Brain pericyte (primary cell): ENCODE data around the gene ZMIZ1.
A peak's percentile ranks its signal among the peaks of the same experiment; 100 is the strongest.
"Not testable (repeated sequence)": the region's sequence is repeated elsewhere in the genome, so short reads cannot be mapped to it uniquely, and the experiment has no call there.

Source experiments
- DNase-seq: peaks from one replicate; pipeline ENCODE4 v3.0.0-alpha.2; 2012; ENCODE audit warnings: low read depth, low spot score

Gene ZMIZ1

GRCh38 chr10:79322616-79323543 is 254.1 kb downstream of the ZMIZ1 start:
- DNase-seq = peak; percentile 34

GRCh38 chr10:79323602-79324001 is 254.8 kb downstream of the ZMIZ1 start:
- no peak for DNase-seq

GRCh38 chr10:79324032-79324695 is 255.4 kb downstream of the ZMIZ1 start:
- no peak for DNase-seq

GRCh38 chr10:79326361-79327089 is 257.8 kb downstream of the ZMIZ1 start:
- no peak for DNase-seq

GRCh38 chr10:79327090-79327457 is 258.3 kb downstream of the ZMIZ1 start:
- no peak for DNase-seq

GRCh38 chr10:79328147-79328701 is 259.5 kb downstream of the ZMIZ1 start:
- DNase-seq = no peak

- no peak for DNase-seq
Observed at GRCh38 chr10:79328737-79329504, 260.2 kb downstream of the ZMIZ1 start.

GRCh38 chr10:79329529-79329928 is 260.8 kb downstream of the ZMIZ1 start:
- no peak for DNase-seq

GRCh38 chr10:79331226-79331625 is 262.5 kb downstream of the ZMIZ1 start:
- DNase-seq = no peak

GRCh38 chr10:79331709-79332108 is 262.9 kb downstream of the ZMIZ1 start:
- no peak for DNase-seq

GRCh38 chr10:79332610-79333315 is 264.0 kb downstream of the ZMIZ1 start:
- DNase-seq = not testable (repeated sequence)

GRCh38 chr10:79333513-79333912 is 264.7 kb downstream of the ZMIZ1 start:
- DNase-seq = no peak

- DNase-seq = no peak
Observed at GRCh38 chr10:79334573-79334972, 265.8 kb downstream of the ZMIZ1 start.

- no peak for DNase-seq
Observed at GRCh38 chr10:79335094-79335469, 266.3 kb downstream of the ZMIZ1 start.

GRCh38 chr10:79335470-79336235 is 266.9 kb downstream of the ZMIZ1 start:
- DNase-seq = no peak

GRCh38 chr10:79336276-79336675 is 267.5 kb downstream of the ZMIZ1 start:
- DNase-seq = no peak

GRCh38 chr10:79336739-79337138 is 268.0 kb downstream of the ZMIZ1 start:
- peak; percentile 53 for DNase-seq

- not testable (repeated sequence) for DNase-seq
Observed at GRCh38 chr10:79337783-79338469, 269.2 kb downstream of the ZMIZ1 start.

GRCh38 chr10:79339266-79339665 is 270.5 kb downstream of the ZMIZ1 start:
- DNase-seq = no peak
